Measurements from ENCODE around the gene TLX3. TPM values are rescaled to one million over a fixed set of nuclear protein-coding genes. Genes with fewer than 3 reads are reported as not detected.

TLX3 gene
- total and polyA plus RNA-seq, 2 of the 8 experiments (the other 6 are each of a cell fraction or from before 2014, with no cell fraction given), result not detected

DNA sequence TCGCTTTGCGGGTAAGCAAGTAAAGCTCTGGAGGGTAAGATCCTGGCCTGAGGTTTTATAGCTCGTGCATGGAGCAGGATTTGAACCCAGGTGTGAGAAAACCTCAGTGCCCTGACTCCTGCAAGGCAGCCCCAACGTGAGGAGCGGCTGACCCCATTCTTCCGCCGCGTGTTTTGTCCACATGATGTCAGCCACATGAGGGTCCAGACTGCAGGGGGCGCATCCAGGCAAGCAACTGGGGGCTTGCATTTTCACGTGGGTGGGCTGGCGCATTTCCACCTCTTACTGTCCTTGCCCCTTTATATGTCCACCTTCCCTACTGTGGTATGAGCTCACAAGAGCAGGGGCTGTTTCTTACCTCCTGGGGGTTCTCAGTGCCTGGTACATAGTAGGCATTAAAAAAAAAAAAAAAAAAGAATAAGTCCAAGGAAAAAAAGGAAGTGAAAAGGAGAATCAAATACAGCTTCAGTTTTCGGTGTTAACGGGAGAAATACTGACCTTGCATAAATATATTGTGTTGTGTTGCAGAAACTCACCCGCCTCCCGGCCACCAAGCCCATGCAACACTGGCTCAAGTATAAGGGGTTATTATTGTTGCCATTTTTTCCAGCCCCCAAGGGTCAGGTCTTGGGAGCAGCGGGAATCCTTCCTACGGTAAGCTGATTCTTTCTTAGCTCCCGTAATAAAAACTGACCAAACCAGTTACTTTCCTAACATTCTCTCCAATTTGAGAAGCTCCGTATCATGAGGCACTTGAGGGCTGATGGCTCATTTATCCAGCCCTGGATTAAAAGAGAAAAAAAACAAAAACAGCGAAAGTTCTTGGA, 15.0 kb downstream of the TLX3 start (continued):
- TF ChIP-seq SAP30 (IDR thresholded peaks at IDR 0.05; ENCODE audit: insufficient read depth, insufficient replicate concordance, low read length), result no peak
- TF ChIP-seq EGR1 (IDR thresholded peaks at IDR 0.05; ENCODE audit: borderline replicate concordance, low read depth, low read length), result no peak
- TF ChIP-seq CREB1 (IDR thresholded peaks at IDR 0.05), result 0 out of 2 replicates have a peak, but pooled peaks have one; percentile 9
- no peak for TF ChIP-seq RAD21 (IDR thresholded peaks at IDR 0.05 in 1 of 2, conservative IDR thresholded peaks at IDR 0.05 in 1 of 2; ENCODE audit: low read depth in 2 of 2, low read length in 2 of 2)
- no peak for TF ChIP-seq NANOG (IDR thresholded peaks at IDR 0.05; ENCODE audit: insufficient read depth, low read depth, low read length, poor library complexity, severe bottlenecking)
- no peak for TF ChIP-seq CBX5 (IDR thresholded peaks at IDR 0.05; ENCODE audit: low read depth, low read length)
- TF ChIP-seq, protein P1, sequence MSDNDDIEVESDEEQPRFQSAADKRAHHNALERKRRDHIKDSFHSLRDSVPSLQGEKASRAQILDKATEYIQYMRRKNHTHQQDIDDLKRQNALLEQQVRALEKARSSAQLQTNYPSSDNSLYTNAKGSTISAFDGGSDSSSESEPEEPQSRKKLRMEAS (IDR thresholded peaks at IDR 0.05), result peak; percentile 67
- no peak for TF ChIP-seq TBP (IDR thresholded peaks at IDR 0.05; ENCODE audit: low read depth, low read length)
- no peak for TF ChIP-seq TAF1 (IDR thresholded peaks at IDR 0.05; ENCODE audit: low read depth, low read length)
- TF ChIP-seq, protein P2, sequence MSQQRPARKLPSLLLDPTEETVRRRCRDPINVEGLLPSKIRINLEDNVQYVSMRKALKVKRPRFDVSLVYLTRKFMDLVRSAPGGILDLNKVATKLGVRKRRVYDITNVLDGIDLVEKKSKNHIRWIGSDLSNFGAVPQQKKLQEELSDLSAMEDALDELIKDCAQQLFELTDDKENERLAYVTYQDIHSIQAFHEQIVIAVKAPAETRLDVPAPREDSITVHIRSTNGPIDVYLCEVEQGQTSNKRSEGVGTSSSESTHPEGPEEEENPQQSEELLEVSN (IDR thresholded peaks at IDR 0.05), result peak; percentile 23; the same call in 1 of the 2 replicates
- TF ChIP-seq, protein P3, sequence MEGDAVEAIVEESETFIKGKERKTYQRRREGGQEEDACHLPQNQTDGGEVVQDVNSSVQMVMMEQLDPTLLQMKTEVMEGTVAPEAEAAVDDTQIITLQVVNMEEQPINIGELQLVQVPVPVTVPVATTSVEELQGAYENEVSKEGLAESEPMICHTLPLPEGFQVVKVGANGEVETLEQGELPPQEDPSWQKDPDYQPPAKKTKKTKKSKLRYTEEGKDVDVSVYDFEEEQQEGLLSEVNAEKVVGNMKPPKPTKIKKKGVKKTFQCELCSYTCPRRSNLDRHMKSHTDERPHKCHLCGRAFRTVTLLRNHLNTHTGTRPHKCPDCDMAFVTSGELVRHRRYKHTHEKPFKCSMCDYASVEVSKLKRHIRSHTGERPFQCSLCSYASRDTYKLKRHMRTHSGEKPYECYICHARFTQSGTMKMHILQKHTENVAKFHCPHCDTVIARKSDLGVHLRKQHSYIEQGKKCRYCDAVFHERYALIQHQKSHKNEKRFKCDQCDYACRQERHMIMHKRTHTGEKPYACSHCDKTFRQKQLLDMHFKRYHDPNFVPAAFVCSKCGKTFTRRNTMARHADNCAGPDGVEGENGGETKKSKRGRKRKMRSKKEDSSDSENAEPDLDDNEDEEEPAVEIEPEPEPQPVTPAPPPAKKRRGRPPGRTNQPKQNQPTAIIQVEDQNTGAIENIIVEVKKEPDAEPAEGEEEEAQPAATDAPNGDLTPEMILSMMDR (IDR thresholded peaks at IDR 0.05; ENCODE audit: control extremely low read depth in 1 of 3, insufficient read depth in 1 of 3, low read depth in 1 of 3, low read length in 3 of 3), result peak in 2 of 3 experiments; percentile 19 to 22; a peak in 2 of 4 replicates

Measured in H1 (cell line).